Measurements from ENCODE around the gene AKAP12.

GRCh38 chr6:151199991-151200390 lies 39.8 kb upstream of the AKAP12 start:
- TF ChIP-seq CTCF (IDR thresholded peaks at IDR 0.05; ENCODE audit: low read length): no peak
- no peak for TF ChIP-seq EZH2 (optimal IDR thresholded peaks at IDR 0.05; ENCODE audit: low read depth, low read length)

Measured in MM.1S (cell line).